ENCODE results near the gene CILP2. TPM values are rescaled to one million over a fixed set of nuclear protein-coding genes. Genes with fewer than 3 reads are reported as not detected.

CILP2 gene
- total and polyA plus RNA-seq, 9 of the 15 experiments (the other 6 are each of a cell fraction or from before 2014, with no cell fraction given): 0.04 to 0.35 (median 0.05) TPM; not detected in 2

DNA sequence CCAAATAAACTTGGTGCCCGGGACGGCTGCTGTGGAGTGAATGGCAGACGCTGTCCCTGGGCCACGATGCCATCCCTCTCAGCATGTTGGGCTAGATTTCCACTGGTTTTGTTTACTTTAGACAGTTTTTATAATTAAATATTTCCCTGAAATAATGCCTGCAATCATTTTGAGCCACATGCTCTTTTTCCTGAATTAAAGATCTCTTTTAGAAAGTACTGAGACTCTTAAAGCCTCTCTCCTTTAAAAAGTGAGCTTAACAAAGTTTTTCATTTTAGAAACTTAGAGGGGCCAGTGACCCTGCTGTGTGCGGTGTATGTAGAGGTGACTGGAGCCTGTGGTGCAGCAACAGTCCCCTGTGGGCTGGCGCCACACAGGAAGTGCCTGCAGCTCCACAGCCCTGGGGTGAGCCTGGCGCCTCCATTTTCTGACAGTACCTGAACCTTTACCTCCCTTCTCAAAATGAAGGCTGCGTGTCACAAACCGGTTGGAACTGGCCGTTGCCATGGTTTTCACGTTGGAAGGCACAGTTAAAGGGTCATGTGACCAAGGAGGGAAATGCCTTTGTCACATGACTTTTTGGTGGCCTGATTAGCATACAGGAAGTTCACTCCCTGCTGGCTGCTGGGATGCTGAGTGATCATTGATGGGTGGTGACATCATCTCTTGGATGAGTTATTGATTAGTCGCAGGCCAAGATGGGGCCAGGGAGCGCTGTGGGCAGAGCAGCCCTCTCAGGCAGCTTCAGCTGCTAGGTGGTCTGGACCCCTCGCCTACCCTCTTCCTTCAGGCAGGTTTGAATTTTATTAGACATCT lies 49.0 kb upstream of the CILP2 start (continued):
- no peak; the same call in 1 of the 2 replicates for TF ChIP-seq SIN3B (IDR thresholded peaks at IDR 0.05; ENCODE audit: low read depth)
- TF ChIP-seq STAG1 (CRISPR knock-in tag; IDR thresholded peaks at IDR 0.05; ENCODE audit: borderline replicate concordance): no peak
- no peak for TF ChIP-seq MAFF (IDR thresholded peaks at IDR 0.05; ENCODE audit: low read length)
- TF ChIP-seq, protein P1, sequence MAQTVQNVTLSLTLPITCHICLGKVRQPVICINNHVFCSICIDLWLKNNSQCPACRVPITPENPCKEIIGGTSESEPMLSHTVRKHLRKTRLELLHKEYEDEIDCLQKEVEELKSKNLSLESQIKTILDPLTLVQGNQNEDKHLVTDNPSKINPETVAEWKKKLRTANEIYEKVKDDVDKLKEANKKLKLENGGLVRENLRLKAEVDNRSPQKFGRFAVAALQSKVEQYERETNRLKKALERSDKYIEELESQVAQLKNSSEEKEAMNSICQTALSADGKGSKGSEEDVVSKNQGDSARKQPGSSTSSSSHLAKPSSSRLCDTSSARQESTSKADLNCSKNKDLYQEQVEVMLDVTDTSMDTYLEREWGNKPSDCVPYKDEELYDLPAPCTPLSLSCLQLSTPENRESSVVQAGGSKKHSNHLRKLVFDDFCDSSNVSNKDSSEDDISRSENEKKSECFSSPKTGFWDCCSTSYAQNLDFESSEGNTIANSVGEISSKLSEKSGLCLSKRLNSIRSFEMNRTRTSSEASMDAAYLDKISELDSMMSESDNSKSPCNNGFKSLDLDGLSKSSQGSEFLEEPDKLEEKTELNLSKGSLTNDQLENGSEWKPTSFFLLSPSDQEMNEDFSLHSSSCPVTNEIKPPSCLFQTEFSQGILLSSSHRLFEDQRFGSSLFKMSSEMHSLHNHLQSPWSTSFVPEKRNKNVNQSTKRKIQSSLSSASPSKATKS (CRISPR knock-in tag; IDR thresholded peaks at IDR 0.05): no peak; the same call in 1 of the 2 replicates
- TF ChIP-seq POLR2AphosphoS2 (IDR thresholded peaks at IDR 0.05; ENCODE audit: low read length): no peak
- TF ChIP-seq PML (IDR thresholded peaks at IDR 0.05; ENCODE audit: low read length): peak; percentile 39; the same call in 1 of the 2 replicates
- TF ChIP-seq ETV1 (tag; conservative IDR thresholded peaks at IDR 0.05; ENCODE audit: low read depth): no peak; the same call in none of the 2 replicates
- no peak for TF ChIP-seq SP1 (CRISPR knock-in tag; IDR thresholded peaks at IDR 0.05)
- TF ChIP-seq, protein P2, sequence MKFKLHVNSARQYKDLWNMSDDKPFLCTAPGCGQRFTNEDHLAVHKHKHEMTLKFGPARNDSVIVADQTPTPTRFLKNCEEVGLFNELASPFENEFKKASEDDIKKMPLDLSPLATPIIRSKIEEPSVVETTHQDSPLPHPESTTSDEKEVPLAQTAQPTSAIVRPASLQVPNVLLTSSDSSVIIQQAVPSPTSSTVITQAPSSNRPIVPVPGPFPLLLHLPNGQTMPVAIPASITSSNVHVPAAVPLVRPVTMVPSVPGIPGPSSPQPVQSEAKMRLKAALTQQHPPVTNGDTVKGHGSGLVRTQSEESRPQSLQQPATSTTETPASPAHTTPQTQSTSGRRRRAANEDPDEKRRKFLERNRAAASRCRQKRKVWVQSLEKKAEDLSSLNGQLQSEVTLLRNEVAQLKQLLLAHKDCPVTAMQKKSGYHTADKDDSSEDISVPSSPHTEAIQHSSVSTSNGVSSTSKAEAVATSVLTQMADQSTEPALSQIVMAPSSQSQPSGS (CRISPR knock-in tag; IDR thresholded peaks at IDR 0.05): peak; percentile 83; the same call in 1 of the 2 replicates
- peak in 1 of 2 experiments; percentile 74; a peak in 1 of 4 replicates for TF ChIP-seq ARNT (IDR thresholded peaks at IDR 0.05)
- TF ChIP-seq NCOA1 (IDR thresholded peaks at IDR 0.05; ENCODE audit: low read depth): peak; percentile 47; the same call in 1 of the 2 replicates
- no peak for TF ChIP-seq ASH1L (IDR thresholded peaks at IDR 0.05; ENCODE audit: borderline replicate concordance, low read depth, partially characterized antibody)
- no peak for TF ChIP-seq IRF2 (CRISPR knock-in tag; IDR thresholded peaks at IDR 0.05)
- TF ChIP-seq SREBF2 (CRISPR knock-in tag; IDR thresholded peaks at IDR 0.05): no peak
- TF ChIP-seq GTF2F1 (IDR thresholded peaks at IDR 0.05; ENCODE audit: low read depth, low read length): no peak
- no peak for TF ChIP-seq ZNF146 (CRISPR knock-in tag; IDR thresholded peaks at IDR 0.05; ENCODE audit: unreplicated experiment)
- TF ChIP-seq ZC3H8 (IDR thresholded peaks at IDR 0.05): no peak
- no peak; the same call in 1 of the 2 replicates for TF ChIP-seq FOXK1 (CRISPR knock-in tag; IDR thresholded peaks at IDR 0.05; ENCODE audit: borderline replicate concordance)
- TF ChIP-seq TAF9B (IDR thresholded peaks at IDR 0.05; ENCODE audit: partially characterized antibody): no peak
- TF ChIP-seq, protein P3, sequence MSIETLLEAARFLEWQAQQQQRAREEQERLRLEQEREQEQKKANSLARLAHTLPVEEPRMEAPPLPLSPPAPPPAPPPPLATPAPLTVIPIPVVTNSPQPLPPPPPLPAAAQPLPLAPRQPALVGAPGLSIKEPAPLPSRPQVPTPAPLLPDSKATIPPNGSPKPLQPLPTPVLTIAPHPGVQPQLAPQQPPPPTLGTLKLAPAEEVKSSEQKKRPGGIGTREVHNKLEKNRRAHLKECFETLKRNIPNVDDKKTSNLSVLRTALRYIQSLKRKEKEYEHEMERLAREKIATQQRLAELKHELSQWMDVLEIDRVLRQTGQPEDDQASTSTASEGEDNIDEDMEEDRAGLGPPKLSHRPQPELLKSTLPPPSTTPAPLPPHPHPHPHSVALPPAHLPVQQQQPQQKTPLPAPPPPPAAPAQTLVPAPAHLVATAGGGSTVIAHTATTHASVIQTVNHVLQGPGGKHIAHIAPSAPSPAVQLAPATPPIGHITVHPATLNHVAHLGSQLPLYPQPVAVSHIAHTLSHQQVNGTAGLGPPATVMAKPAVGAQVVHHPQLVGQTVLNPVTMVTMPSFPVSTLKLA (conservative IDR thresholded peaks at IDR 0.05): peak; percentile 55 to 67; a peak in 3 of 4 replicates
- peak; percentile 60; the same call in 1 of the 2 replicates for TF ChIP-seq BCOR (IDR thresholded peaks at IDR 0.05)
- peak; percentile 24; the same call in 1 of the 2 replicates for TF ChIP-seq TCF3 (CRISPR knock-in tag; IDR thresholded peaks at IDR 0.05)
- TF ChIP-seq, protein P4, sequence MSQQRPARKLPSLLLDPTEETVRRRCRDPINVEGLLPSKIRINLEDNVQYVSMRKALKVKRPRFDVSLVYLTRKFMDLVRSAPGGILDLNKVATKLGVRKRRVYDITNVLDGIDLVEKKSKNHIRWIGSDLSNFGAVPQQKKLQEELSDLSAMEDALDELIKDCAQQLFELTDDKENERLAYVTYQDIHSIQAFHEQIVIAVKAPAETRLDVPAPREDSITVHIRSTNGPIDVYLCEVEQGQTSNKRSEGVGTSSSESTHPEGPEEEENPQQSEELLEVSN (IDR thresholded peaks at IDR 0.05; ENCODE audit: borderline replicate concordance in 1 of 2, extremely low read depth in 1 of 2, insufficient read depth in 1 of 2, insufficient read length in 1 of 2, low read depth in 1 of 2, low read length in 1 of 2, poor library complexity in 1 of 2, severe bottlenecking in 1 of 2): peak in 1 of 2 experiments; percentile 34

All from K562 (cell line).